PC-9 (cell line): ENCODE measurements around the gene BAIAP2L1. TPM values are rescaled to one million over a fixed set of nuclear protein-coding genes. Genes with fewer than 3 reads are reported as not detected.

Experiments used
- BruUV-seq: library from RNA; stranded (reverse); fragments of 400-500 nt; replicated peaks from 2 replicates; lab custom pipeline; 2021; lab: Mats Ljungman, UMichigan
- CTCF ChIA-PET: fragments of 300-600 bp; sonication (Branson Sonifier 250); formaldehyde crosslinking; loops from one replicate; lab custom pipeline; 2022; ENCODE audit warnings: antibody characterized with exemption; lab: Charles Lee
- POLR2A ChIA-PET: fragments of 300-600 bp; sonication (Branson Sonifier 250); formaldehyde crosslinking; loops from one replicate; lab custom pipeline; 2022; ENCODE audit warnings: antibody characterized with exemption; ENCODE audit not compliant: unreplicated experiment; lab: Charles Lee
- DNase-seq, 2 experiments: peaks; one replicate each; pipeline versions ENCODE4 v3.0.0 to v3.0.0-alpha.2; 2015 to 2022; ENCODE audit warnings: mixed read lengths in 1 of 2
- H2AFZ ChIP-seq: fragments of 200-600 bp; sonication (generic); 2 replicates; pipeline ENCODE4 v1.8.1; 2017; ENCODE audit warnings: antibody characterized with exemption
- H3F3A ChIP-seq: fragments of 200-600 bp; sonication (generic); 2 replicates; pipeline ENCODE4 v1.8.1; 2017; ENCODE audit warnings: antibody characterized with exemption, mild to moderate bottlenecking, low read depth; ENCODE audit not compliant: insufficient read depth
- H3K27ac ChIP-seq: fragments of 200-600 bp; sonication (generic); 2 replicates; pipeline ENCODE4 v1.6.1; 2016; ENCODE audit warnings: mixed run types
- H3K27me3 ChIP-seq: fragments of 200-600 bp; sonication (generic); 2 replicates; pipeline ENCODE4 v1.6.1; 2016; ENCODE audit warnings: low read depth, mixed run types; ENCODE audit not compliant: insufficient read depth
- H3K36me3 ChIP-seq: fragments of 200-600 bp; sonication (generic); 2 replicates; pipeline ENCODE4 v1.6.1; 2016; ENCODE audit warnings: low read depth, mixed run types
- H3K4me1 ChIP-seq: fragments of 200-600 bp; sonication (generic); replicated peaks from 2 replicates; pipeline ENCODE4 v1.6.1; 2016; ENCODE audit warnings: mixed run types; ENCODE audit not compliant: insufficient read depth
- H3K4me2 ChIP-seq: fragments of 200-600 bp; sonication (generic); 2 replicates; pipeline ENCODE4 v1.6.1; 2017; ENCODE audit warnings: mixed run types
- H3K4me3 ChIP-seq: fragments of 200-600 bp; sonication (generic); 2 replicates; pipeline ENCODE4 v1.6.1; 2016; ENCODE audit warnings: mixed run types
- H3K79me2 ChIP-seq: fragments of 200-600 bp; sonication (generic); 2 replicates; pipeline ENCODE4 v1.6.1; 2017; ENCODE audit warnings: low read depth, mixed run types
- H3K9me2 ChIP-seq: fragments of 200-600 bp; sonication (generic); 2 replicates; pipeline ENCODE4 v1.8.1; 2017; ENCODE audit warnings: mild to moderate bottlenecking; ENCODE audit not compliant: insufficient read depth
- H3K9me3 ChIP-seq: fragments of 200-600 bp; sonication (generic); 2 replicates; pipeline ENCODE4 v1.8.1; 2016; ENCODE audit warnings: low read depth; ENCODE audit not compliant: insufficient read depth
- H4K20me1 ChIP-seq: fragments of 200-600 bp; sonication (generic); 2 replicates; pipeline ENCODE4 v1.8.1; 2017; ENCODE audit not compliant: insufficient read depth
- CTCF ChIP-seq: fragments of 200-600 bp; sonication (generic); conservative IDR thresholded peaks from 2 replicates; pipeline ENCODE4 v1.6.1; 2017; ENCODE audit warnings: mixed run types, antibody characterized with exemption, mild to moderate bottlenecking, moderate library complexity
- EZH2 ChIP-seq: fragments of 200-600 bp; sonication (generic); IDR thresholded peaks from 2 replicates; pipeline ENCODE4 v1.8.0; 2017; ENCODE audit warnings: antibody characterized with exemption, low read depth
- intact Hi-C: fragments of 100-400 bp; cut with micrococcal nuclease; formaldehyde crosslinking; loops from one replicate; pipeline ENCODE4 v1.10.0; 2022; ENCODE audit not compliant: unreplicated experiment
- total RNA-seq: library from RNA; stranded (reverse); gene quantifications from 2 replicates; pipeline ENCODE4 v1.2.3, GENCODE V29; 2021

BAIAP2L1 gene
- total RNA-seq, 1 experiment from 2014 or later, result 89.4 TPM

- no peak for DNase-seq
- Histone ChIP-seq H4K20me1 (peaks cover 19% of the 10 kb centered on the region), H3F3A (peaks cover 13% of the 10 kb centered on the region), H2AFZ (no peak overlapping the region), H3K36me3 (peaks cover 13% of the 10 kb centered on the region), H3K27ac (no peak overlapping the region), H3K4me3 (no peak overlapping the region), H3K9me3 (no peaks in the 10 kb centered on the region), H3K4me1 (no peaks in the 10 kb centered on the region), H3K79me2 (peaks cover 3% of the 10 kb centered on the region; the same call in 1 of the 2 replicates), H3K4me2 (no peak overlapping the region), H3K27me3 (no peaks in the 10 kb centered on the region), H3K9me2 (no peaks in the 10 kb centered on the region)
- BruUV-seq, result no TSS peak
- POLR2A ChIA-PET, result interaction anchor here (0.6 kb wide), 1 partner anchor 96 kb away, joined by 4 read pairs; no protein-coding TSS in a partner anchor
- TF ChIP-seq EZH2 (no peak), CTCF (no peak)
- CTCF ChIA-PET, result interaction anchor here (0.7 kb wide), 1 partner anchor 12 kb away, joined by 3 read pairs; no protein-coding TSS in a partner anchor
- intact Hi-C loops, result no loop called here
These were observed 100.1 kb downstream of the BAIAP2L1 start for GRCh38 chr7:98300595-98301372.

- H3K79me2 ChIP-seq, result peaks cover 3% of the 10 kb centered on the region; the same call in 1 of the 2 replicates
- BruUV-seq, result no TSS peak
- no peak for DNase-seq
- POLR2A ChIA-PET, result interaction anchor here (0.6 kb wide), 1 partner anchor 63 kb away, joined by 5 read pairs; no protein-coding TSS in a partner anchor
- H3K9me2 ChIP-seq, result no peaks in the 10 kb centered on the region
- H3F3A ChIP-seq, result peaks cover 35% of the 10 kb centered on the region
- TF ChIP-seq CTCF, result no peak
- TF ChIP-seq EZH2, result no peak
- no peak overlapping the region for H3K4me2 ChIP-seq
- no peak overlapping the region for H3K4me3 ChIP-seq
- intact Hi-C loops, result no loop called here
- H3K9me3 ChIP-seq, result no peaks in the 10 kb centered on the region
- H3K27me3 ChIP-seq, result no peaks in the 10 kb centered on the region
- 0 out of 2 replicates have a peak, but pooled peaks cover 10% of the 10 kb centered on the region for H3K36me3 ChIP-seq
- CTCF ChIA-PET, result interaction anchor here (0.8 kb wide), 1 partner anchor 103 kb away, joined by 4 read pairs; the partner anchor contains the start of gene BAIAP2L1
- no peak overlapping the region for H3K27ac ChIP-seq
- H4K20me1 ChIP-seq, result peaks cover 38% of the 10 kb centered on the region
- H2AFZ ChIP-seq, result no peak overlapping the region
- no peaks in the 10 kb centered on the region for H3K4me1 ChIP-seq
These were observed 103.1 kb downstream of the BAIAP2L1 start for GRCh38 chr7:98297626-98298286.

GRCh38 chr7:98296833-98297232, 104.1 kb downstream of the BAIAP2L1 start:
- Histone ChIP-seq H3K4me3 (no peak overlapping the region), H3K36me3 (peaks cover 18% of the 10 kb centered on the region), H3K79me2 (peaks cover 8% of the 10 kb centered on the region), H3K27ac (no peak overlapping the region), H3F3A (peaks cover 44% of the 10 kb centered on the region), H3K27me3 (no peaks in the 10 kb centered on the region), H3K4me1 (no peaks in the 10 kb centered on the region), H3K9me2 (no peaks in the 10 kb centered on the region), H3K9me3 (no peaks in the 10 kb centered on the region), H2AFZ (no peak overlapping the region), H3K4me2 (no peak overlapping the region), H4K20me1 (peaks cover 43% of the 10 kb centered on the region)
- no peak for DNase-seq
- BruUV-seq, result no TSS peak
- TF ChIP-seq CTCF, result no peak
- no peak for TF ChIP-seq EZH2
- intact Hi-C loops, result no loop called here
- CTCF ChIA-PET, result no interaction called here
- POLR2A ChIA-PET, result no interaction called here
